H1 (cell line): ENCODE data around the gene CFAP54. TPM values are rescaled to one million over a fixed set of nuclear protein-coding genes. Genes with fewer than 3 reads are reported as not detected.

Experiments
- CTCF ChIA-PET: fragments of 300-600 bp; sonication (Branson Sonifier 250); formaldehyde crosslinking; loops from one replicate; lab custom pipeline; 2021; ENCODE audit not compliant: partially characterized antibody; lab: Charles Lee
- POLR2A ChIA-PET: fragments of 300-600 bp; sonication (Branson Sonifier 250); formaldehyde crosslinking; loops from one replicate; lab custom pipeline; 2021; ENCODE audit warnings: inconsistent platforms; ENCODE audit not compliant: partially characterized antibody; lab: Charles Lee
- DNase-seq, 2 experiments: peaks; one replicate each; pipeline versions ENCODE4 v3.0.0 to v3.0.0-alpha.2; 2010 to 2022; ENCODE audit warnings: low spot score in 2 of 2, low read depth in 1 of 2, mixed read lengths in 1 of 2
- FAIRE-seq: peaks from 2 replicates; lab custom pipeline; 2011; peaks lifted over from hg19 to GRCh38; lab: Jason Lieb, UNC
- H2AFZ ChIP-seq: 2 replicates; pipeline ENCODE4 v1.8.1; 2012; ENCODE audit warnings: low read length, inconsistent platforms
- H2AK5ac ChIP-seq: 2 replicates; pipeline ENCODE4 v1.6.1; 2013; ENCODE audit warnings: low read depth, low read length
- H2BK120ac ChIP-seq: replicated peaks from 2 replicates; pipeline ENCODE3; 2013; ENCODE audit warnings: low read depth, low read length, inconsistent platforms
- H2BK12ac ChIP-seq: 2 replicates; pipeline ENCODE4 v1.6.1; 2013; ENCODE audit warnings: low read depth, low read length
- H2BK15ac ChIP-seq: 2 replicates; pipeline ENCODE4 v1.6.1; 2013; ENCODE audit warnings: low read length
- H2BK20ac ChIP-seq: 2 replicates; pipeline ENCODE4 v1.6.1; 2013; ENCODE audit warnings: low read length
- H2BK5ac ChIP-seq: 2 replicates; pipeline ENCODE4 v1.6.1; 2013; ENCODE audit warnings: low read depth, low read length
- H3K14ac ChIP-seq: 2 replicates; pipeline ENCODE4 v1.6.1; 2013; ENCODE audit warnings: inconsistent platforms; ENCODE audit not compliant: insufficient read length
- H3K18ac ChIP-seq: 2 replicates; pipeline ENCODE4 v1.6.1; 2013; ENCODE audit warnings: low read length; ENCODE audit errors: extremely low read depth
- H3K23ac ChIP-seq: 2 replicates; pipeline ENCODE4 v1.6.1; 2013; ENCODE audit warnings: inconsistent platforms; ENCODE audit not compliant: insufficient read length
- H3K23me2 ChIP-seq: 2 replicates; pipeline ENCODE4 v1.6.1; 2013; ENCODE audit warnings: low read depth, low read length
- H3K27ac ChIP-seq: 2 replicates; pipeline ENCODE4 v1.6.1; 2011; ENCODE audit warnings: low read depth, low read length, inconsistent platforms
- H3K27me3 ChIP-seq, 4 experiments: replicated peaks in 1 of 4; 1 replicate in 1 of 4; 2 replicates in 3 of 4; pipeline versions ENCODE4 v1.6.1 to v1.8.1; 2011 to 2013; ENCODE audit warnings: low read length in 3 of 4, mild to moderate bottlenecking in 3 of 4, inconsistent platforms in 2 of 4, mixed read lengths in 2 of 4, moderate library complexity in 1 of 4; ENCODE audit not compliant: control insufficient read depth in 3 of 4, insufficient read depth in 3 of 4; ENCODE audit errors: extremely low read depth in 1 of 4
- H3K36me3 ChIP-seq, 4 experiments: 2 replicates each; pipeline versions ENCODE4 v1.6.1 to v1.8.1; 2011 to 2013; ENCODE audit warnings: mild to moderate bottlenecking in 4 of 4, low read length in 3 of 4, moderate library complexity in 2 of 4, control low read depth in 1 of 4, inconsistent platforms in 1 of 4; ENCODE audit not compliant: insufficient read depth in 4 of 4, control insufficient read depth in 2 of 4
- H3K4ac ChIP-seq: replicated peaks from 2 replicates; pipeline ENCODE3; 2013; ENCODE audit warnings: low read length, low read depth, mixed read lengths, inconsistent platforms; ENCODE audit not compliant: insufficient read length
- H3K4me1 ChIP-seq, 4 experiments: replicated peaks in 1 of 4; 1 replicate in 1 of 4; 2 replicates in 3 of 4; pipeline versions ENCODE4 v1.6.1 to v1.8.1; 2011 to 2013; ENCODE audit warnings: low read length in 3 of 4, inconsistent platforms in 2 of 4, mixed read lengths in 1 of 4; ENCODE audit not compliant: insufficient read depth in 4 of 4, control insufficient read depth in 3 of 4
- H3K4me2 ChIP-seq, 2 experiments: 2 replicates each; pipeline versions ENCODE4 v1.6.1 to v1.8.1; 2011 to 2013; ENCODE audit warnings: low read depth in 2 of 2, low read length in 2 of 2, control low read depth in 1 of 2, inconsistent platforms in 1 of 2, mild to moderate bottlenecking in 1 of 2; ENCODE audit not compliant: insufficient read depth in 1 of 2
- H3K4me3 ChIP-seq, 4 experiments: fragments of 200-600, 300-600 bp in 1 of 4; sonication (generic), shearing (Covaris generic), sonication (Bioruptor Twin) in 1 of 4; 2 replicates each; pipeline versions ENCODE4 v1.5.1 to v1.8.1; 2011 to 2016; ENCODE audit warnings: low read length in 4 of 4, low read depth in 3 of 4, control low read depth in 2 of 4, inconsistent platforms in 2 of 4, mild to moderate bottlenecking in 2 of 4, mixed read lengths in 1 of 4, moderate library complexity in 1 of 4; ENCODE audit not compliant: insufficient read depth in 2 of 4; ENCODE audit errors: extremely low read depth in 1 of 4
- H3K56ac ChIP-seq: replicated peaks from 2 replicates; pipeline ENCODE3; 2013; ENCODE audit warnings: low read depth, mild to moderate bottlenecking, mixed read lengths, low read length, inconsistent platforms; ENCODE audit not compliant: insufficient read length
- H3K79me1 ChIP-seq: 2 replicates; pipeline ENCODE4 v1.6.1; 2013; ENCODE audit warnings: low read depth, low read length, control low read depth
- H3K79me2 ChIP-seq, 2 experiments: 2 replicates each; pipeline versions ENCODE4 v1.6.1 to v1.8.1; 2012 to 2013; ENCODE audit warnings: low read length in 2 of 2, mild to moderate bottlenecking in 2 of 2, inconsistent platforms in 1 of 2; ENCODE audit not compliant: insufficient read depth in 2 of 2, control insufficient read depth in 1 of 2
- H3K9ac ChIP-seq, 4 experiments: replicated peaks in 1 of 4; 1 replicate in 1 of 4; 2 replicates in 3 of 4; pipeline versions ENCODE4 v1.6.1 to v1.8.1; 2011 to 2013; ENCODE audit warnings: low read depth in 3 of 4, low read length in 3 of 4, control low read depth in 2 of 4, mild to moderate bottlenecking in 2 of 4, moderate library complexity in 2 of 4, inconsistent platforms in 1 of 4; ENCODE audit errors: extremely low read depth in 1 of 4
- H3K9me3 ChIP-seq, 2 experiments: 2 replicates each; pipeline versions ENCODE4 v1.6.1 to v1.8.1; 2012 to 2013; ENCODE audit warnings: mild to moderate bottlenecking in 2 of 2, moderate library complexity in 2 of 2, control low read depth in 1 of 2, inconsistent platforms in 1 of 2, low read depth in 1 of 2, low read length in 1 of 2, mixed read lengths in 1 of 2; ENCODE audit not compliant: insufficient read depth in 2 of 2
- H4K20me1 ChIP-seq, 2 experiments: replicated peaks in 1 of 2; 2 replicates each; pipeline versions ENCODE3 to v1.8.1; 2011 to 2013; ENCODE audit warnings: inconsistent platforms in 2 of 2, low read length in 2 of 2, mild to moderate bottlenecking in 1 of 2; ENCODE audit not compliant: insufficient read depth in 2 of 2, control insufficient read depth in 1 of 2
- H4K5ac ChIP-seq: 2 replicates; pipeline ENCODE4 v1.6.1; 2013; ENCODE audit warnings: low read length, low read depth, mixed read lengths, inconsistent platforms; ENCODE audit not compliant: insufficient read length
- H4K8ac ChIP-seq: 2 replicates; pipeline ENCODE4 v1.8.0; 2013; ENCODE audit warnings: mild to moderate bottlenecking, moderate library complexity, low read length, inconsistent platforms; ENCODE audit not compliant: insufficient read depth; ENCODE audit errors: extremely low read depth
- H4K91ac ChIP-seq: replicated peaks from 2 replicates; pipeline ENCODE3; 2013; ENCODE audit warnings: low read length, mixed read lengths, inconsistent platforms; ENCODE audit not compliant: insufficient read length
- TBP ChIP-seq: IDR thresholded peaks from 2 replicates; pipeline ENCODE4 v1.6.1; 2011; ENCODE audit warnings: low read depth, low read length, improper control_type of control experiment
- WGBS, 2 experiments: shearing (Covaris generic) in 1 of 2; methylation state at CpG; one replicate each; pipeline versions ENCODE4 v1.1.6 to v1.1.7; 2013 to 2015; ENCODE audit warnings: low lambda C conversion rate in 2 of 2, mixed read lengths in 2 of 2, inconsistent platforms in 1 of 2, low coverage in 1 of 2, missing lambda C conversion rate in 1 of 2; ENCODE audit not compliant: insufficient replicate concordance in 2 of 2, insufficient coverage in 1 of 2, insufficient read length in 1 of 2; ENCODE audit errors: extremely low coverage in 1 of 2, missing lambda C conversion rate in 1 of 2; 5-methylcytosine and 5-hydroxymethylcytosine counted together
- polyA plus RNA-seq, 7 experiments: library from polyadenylated mRNA; depleted of rRNA in 3 of 7; stranded (reverse) in 5 of 7; unstranded in 2 of 7; fragments of >200 nt in 5 of 7; fragments of 200-250 nt in 2 of 7; gene quantifications; 1 replicate in 5 of 7; 2 replicates in 1 of 7; 4 replicates in 1 of 7; pipeline versions ENCODE4 v1.2.1 to v1.2.3, GENCODE V29; 2011 to 2013; ENCODE audit warnings: missing spikeins in 2 of 7, mixed read lengths in 2 of 7
- total RNA-seq: library from RNA; stranded (reverse); fragmentation: NEBNext Ultra II Directional; extraction: Animal tissue kit (Norgen Biotek cat#: 25700); gene quantifications from 2 replicates; pipeline ENCODE4 v1.2.1, GENCODE V29; 2021

Gene CFAP54
- total and polyA plus RNA-seq, 2 of the 8 experiments (the other 6 are each of a cell fraction or from before 2014, with no cell fraction given) = 0.17 to 0.33 TPM

DNA sequence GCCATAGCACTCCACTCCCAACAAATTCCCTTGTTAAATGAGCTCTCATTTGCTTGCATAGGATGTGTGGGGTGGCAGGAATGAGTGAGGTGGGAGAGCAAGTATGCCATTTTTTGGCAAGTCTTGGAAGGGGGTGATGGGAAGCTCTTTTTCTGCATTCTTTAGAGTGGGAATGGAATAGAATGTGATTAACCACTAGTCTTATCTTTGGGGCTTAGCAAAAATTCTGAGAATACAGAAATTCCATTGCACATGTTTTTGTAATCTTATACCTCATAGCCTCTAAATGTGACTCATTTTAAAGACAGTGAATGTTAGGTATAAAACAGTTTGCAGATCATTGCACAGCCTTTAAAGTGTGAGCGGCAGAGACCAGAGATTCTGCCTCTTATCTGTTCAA is 389.3 kb downstream of the CFAP54 start:
- Histone ChIP-seq H3K27me3 (no peaks in the 10 kb centered on the region), H3K9ac (no peak overlapping the region), H3K4ac (no peak overlapping the region), H4K8ac (no peak overlapping the region), H3K4me1 (no peaks in the 10 kb centered on the region), H3K23me2 (no peaks in the 10 kb centered on the region), H3K4me3 (no peak overlapping the region), H4K5ac (no peak overlapping the region), H2BK20ac (no peak overlapping the region), H2BK5ac (no peak overlapping the region), H3K79me2 (no peaks in the 10 kb centered on the region), H3K18ac (no peak overlapping the region), H2BK15ac (no peak overlapping the region), H3K4me2 (no peak overlapping the region), H2BK12ac (no peak overlapping the region), H3K27ac (no peak overlapping the region), H2AFZ (no peak overlapping the region), H2BK120ac (no peak overlapping the region), H3K14ac (no peak overlapping the region), H3K9me3 (no peaks in the 10 kb centered on the region), H4K91ac (no peak overlapping the region), H4K20me1 (no peaks in the 10 kb centered on the region), H3K36me3 (no peaks in the 10 kb centered on the region), H3K23ac (no peak overlapping the region), H3K56ac (no peak overlapping the region), H3K79me1 (no peaks in the 10 kb centered on the region), H2AK5ac (no peak overlapping the region)
- no peak for TF ChIP-seq TBP
- WGBS, 2 experiments = 82% methylated on average over 1 of the region's 1 CpG; no CpG with 5 or more reads in 1 of the 2 experiments
- FAIRE-seq = no peak
- POLR2A ChIA-PET = no interaction called here
- no peak for DNase-seq
- CTCF ChIA-PET = no interaction called here
